Neural cell (in vitro differentiated cells): ENCODE measurements around the gene R3HDM4. TPM values are rescaled to one million over a fixed set of nuclear protein-coding genes. Genes with fewer than 3 reads are reported as not detected.

Experiments used
- H2AFZ ChIP-seq: fragments of 200-600, 300-800 bp; sonication (generic), shearing (Covaris generic); 2 replicates; pipeline ENCODE4 v1.6.0; 2014; ENCODE audit warnings: low read depth, mild to moderate bottlenecking, antibody characterized with exemption, low read length, moderate library complexity
- H3F3A ChIP-seq: fragments of 200-600 bp; shearing (Covaris generic); 2 replicates; pipeline ENCODE4 v1.6.1; 2016; ENCODE audit warnings: mild to moderate bottlenecking, moderate library complexity, mixed read lengths, antibody characterized with exemption, low read length; ENCODE audit not compliant: insufficient read depth, poor library complexity, severe bottlenecking
- H3K27ac ChIP-seq: fragments of 200-600, 300-800 bp; sonication (generic), shearing (Covaris generic); 2 replicates; pipeline ENCODE4 v1.5.1; 2014; ENCODE audit warnings: mild to moderate bottlenecking, low read length, moderate library complexity
- H3K27me3 ChIP-seq: fragments of 300-800, 200-600 bp; sonication (generic), shearing (Covaris generic); 2 replicates; pipeline ENCODE4 v1.6.0; 2014; ENCODE audit warnings: mild to moderate bottlenecking, low read depth, low read length, moderate library complexity; ENCODE audit not compliant: insufficient read depth
- H3K36me3 ChIP-seq: fragments of 300-800, 200-600 bp; sonication (generic), shearing (Covaris generic); 2 replicates; pipeline ENCODE4 v1.5.1; 2014; ENCODE audit warnings: mild to moderate bottlenecking, antibody characterized with exemption, low read length, moderate library complexity; ENCODE audit not compliant: insufficient read depth
- H3K4me2 ChIP-seq: fragments of 300-800, 200-600 bp; sonication (generic), shearing (Covaris generic); 2 replicates; pipeline ENCODE4 v1.6.0; 2014; ENCODE audit warnings: mild to moderate bottlenecking, low read length
- H3K4me3 ChIP-seq: fragments of 300-800, 200-600 bp; sonication (generic), shearing (Covaris generic); 2 replicates; pipeline ENCODE4 v1.5.1; 2014; ENCODE audit warnings: mild to moderate bottlenecking, low read length, moderate library complexity
- H3K79me2 ChIP-seq: fragments of 200-600 bp; shearing (Covaris generic); replicated peaks from 2 replicates; pipeline ENCODE4 v1.6.0; 2014; ENCODE audit warnings: mild to moderate bottlenecking, low read length, moderate library complexity; ENCODE audit not compliant: insufficient read depth
- H3K9ac ChIP-seq: fragments of 300-800, 200-600 bp; sonication (generic), shearing (Covaris generic); 2 replicates; pipeline ENCODE4 v1.6.1; 2016; ENCODE audit warnings: mild to moderate bottlenecking, low read length, mixed read lengths
- H3K9me2 ChIP-seq: fragments of 200-600 bp; shearing (Covaris generic); 2 replicates; pipeline ENCODE4 v1.6.1; 2016; ENCODE audit warnings: mild to moderate bottlenecking, low read length, mixed read lengths; ENCODE audit not compliant: insufficient read depth
- H3K9me3 ChIP-seq: fragments of 200-600, 300-800 bp; sonication (generic), shearing (Covaris generic); 2 replicates; pipeline ENCODE4 v1.6.1; 2016; ENCODE audit warnings: mild to moderate bottlenecking, mixed run types, low read length, moderate library complexity, mixed read lengths
- H4K20me1 ChIP-seq: fragments of 200-600 bp; shearing (Covaris generic); 2 replicates; pipeline ENCODE4 v1.6.1; 2016; ENCODE audit warnings: mild to moderate bottlenecking, mixed run types; ENCODE audit not compliant: insufficient read depth
- CTCF ChIP-seq: fragments of 450-650 bp; IDR thresholded peaks from 2 replicates; pipeline ENCODE4 v1.5.1; 2014; ENCODE audit warnings: antibody characterized with exemption, mild to moderate bottlenecking, moderate library complexity; ENCODE audit not compliant: poor library complexity, severe bottlenecking
- EP300 ChIP-seq: fragments of 450-650 bp; conservative IDR thresholded peaks from 2 replicates; pipeline ENCODE4 v1.6.1; 2014; ENCODE audit warnings: antibody characterized with exemption, mild to moderate bottlenecking, moderate library complexity; ENCODE audit not compliant: poor library complexity, severe bottlenecking
- EZH2 ChIP-seq: fragments of 200-600, 300-800 bp; shearing (Covaris generic), sonication (generic); IDR thresholded peaks from 2 replicates; pipeline ENCODE4 v1.6.1; 2014; ENCODE audit warnings: antibody characterized with exemption, low read length, borderline replicate concordance, mild to moderate bottlenecking; ENCODE audit not compliant: insufficient read depth, poor library complexity, severe bottlenecking
- MXI1 ChIP-seq: fragments of 450-650 bp; conservative IDR thresholded peaks from 2 replicates; pipeline ENCODE4 v1.6.1; 2014; ENCODE audit warnings: antibody characterized with exemption, mild to moderate bottlenecking; ENCODE audit not compliant: poor library complexity, severe bottlenecking
- POLR2AphosphoS5 ChIP-seq: IDR thresholded peaks from 2 replicates; pipeline ENCODE4 v1.6.1; 2012
- RAD21 ChIP-seq: fragments of 450-650 bp; conservative IDR thresholded peaks from 2 replicates; pipeline ENCODE4 v1.6.1; 2014; ENCODE audit warnings: antibody characterized with exemption, mild to moderate bottlenecking, moderate library complexity
- REST ChIP-seq: IDR thresholded peaks from 2 replicates; pipeline ENCODE4 v1.6.1; 2012; ENCODE audit warnings: borderline replicate concordance
- SMC3 ChIP-seq: fragments of 450-650 bp; conservative IDR thresholded peaks from 2 replicates; pipeline ENCODE4 v1.6.1; 2014; ENCODE audit warnings: antibody characterized with exemption, mild to moderate bottlenecking, moderate library complexity; ENCODE audit not compliant: poor library complexity
- TAF1 ChIP-seq: IDR thresholded peaks from 2 replicates; pipeline ENCODE4 v1.6.1; 2012; ENCODE audit warnings: low read depth
- polyA plus RNA-seq: library from polyadenylated mRNA; depleted of rRNA; stranded (reverse); fragments of >200 nt; gene quantifications from 2 replicates; pipeline ENCODE4 v1.2.3, GENCODE V29; 2014

R3HDM4 gene
- polyA plus RNA-seq, 1 donor from 2014 or later, result 51.2 TPM

- Histone ChIP-seq H4K20me1 (no peaks in the 10 kb centered on the region), H3K36me3 (peaks cover 5% of the 10 kb centered on the region)
- TF ChIP-seq RAD21 (no peak), SMC3 (no peak), TAF1 (no peak), REST (no peak), MXI1 (no peak), EZH2 (no peak), POLR2AphosphoS5 (no peak), EP300 (no peak), CTCF (no peak)
Measured at GRCh38 chr19:884420-885211, 28.4 kb downstream of the R3HDM4 start.

GRCh38 chr19:883661-884211 lies 29.3 kb downstream of the R3HDM4 start:
- Histone ChIP-seq H3K4me3 (no peak overlapping the region), H3K9ac (no peak overlapping the region), H3K79me2 (no peaks in the 10 kb centered on the region), H3K9me3 (no peaks in the 10 kb centered on the region), H3K27me3 (no peaks in the 10 kb centered on the region), H4K20me1 (no peaks in the 10 kb centered on the region), H3F3A (no peaks in the 10 kb centered on the region), H3K9me2 (no peaks in the 10 kb centered on the region), H3K36me3 (peaks cover 5% of the 10 kb centered on the region), H3K4me2 (no peak overlapping the region), H3K27ac (no peak overlapping the region), H2AFZ (no peak overlapping the region)
- no peak for TF ChIP-seq EP300
- no peak for TF ChIP-seq CTCF
- no peak for TF ChIP-seq TAF1
- no peak for TF ChIP-seq POLR2AphosphoS5
- TF ChIP-seq MXI1, result no peak
- TF ChIP-seq EZH2, result no peak
- no peak for TF ChIP-seq SMC3
- no peak for TF ChIP-seq REST
- TF ChIP-seq RAD21, result no peak

More at GRCh38 chr19:884420-885211, 28.4 kb downstream of the R3HDM4 start:
- Histone ChIP-seq H2AFZ (no peak overlapping the region), H3K27ac (no peak overlapping the region), H3K79me2 (no peaks in the 10 kb centered on the region), H3K9me2 (no peaks in the 10 kb centered on the region), H3K4me2 (no peak overlapping the region), H3F3A (no peaks in the 10 kb centered on the region), H3K27me3 (no peaks in the 10 kb centered on the region), H3K9ac (no peak overlapping the region), H3K9me3 (no peaks in the 10 kb centered on the region), H3K4me3 (no peak overlapping the region)
